ENCODE data around the gene SPSB3.

The SPSB3 gene

DNA sequence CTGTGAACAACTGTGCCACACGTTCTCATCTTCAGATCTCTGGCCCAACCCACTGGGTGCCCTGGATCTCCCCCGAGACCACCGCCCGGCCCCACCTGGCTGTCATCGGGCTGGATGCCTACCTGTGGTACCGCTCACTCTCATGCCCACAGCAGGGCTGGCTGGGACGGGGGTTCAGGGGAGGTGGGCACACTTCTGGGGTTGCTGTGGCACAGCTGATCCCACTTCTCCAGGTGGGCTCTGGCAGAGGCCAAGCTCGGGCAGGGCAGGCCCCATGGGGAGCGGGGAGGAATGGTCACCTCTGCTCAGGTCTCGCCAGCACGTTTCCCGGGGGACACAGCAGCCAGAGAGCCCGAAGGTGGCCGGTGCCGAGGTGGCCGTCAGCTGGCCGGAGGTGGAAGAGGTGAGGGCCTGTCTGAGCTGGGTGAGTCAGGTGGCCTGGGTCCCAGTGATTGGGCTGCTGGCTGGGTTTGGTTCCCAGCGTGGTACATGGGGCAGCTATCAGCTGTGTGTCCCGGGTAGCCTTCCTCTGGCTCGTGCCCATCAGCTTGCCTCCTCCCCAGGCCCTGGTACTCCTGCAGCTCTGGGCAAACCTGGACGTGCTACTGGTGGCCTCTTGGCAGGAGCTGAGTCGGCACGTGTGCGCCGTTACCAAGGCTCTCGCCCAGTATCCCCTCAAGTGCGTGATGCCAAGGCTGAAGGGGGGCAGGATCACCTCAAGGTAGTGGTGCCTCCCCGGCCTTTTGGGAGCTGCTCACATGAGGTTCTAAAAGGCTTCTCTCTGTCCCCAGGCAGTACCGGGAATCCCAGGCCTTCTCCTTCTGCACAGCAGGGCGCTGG lies 7.1 kb downstream of the SPSB3 start:
- no peak for DNase-seq (ENCODE audit: low read depth in 2 of 2)

DNA sequence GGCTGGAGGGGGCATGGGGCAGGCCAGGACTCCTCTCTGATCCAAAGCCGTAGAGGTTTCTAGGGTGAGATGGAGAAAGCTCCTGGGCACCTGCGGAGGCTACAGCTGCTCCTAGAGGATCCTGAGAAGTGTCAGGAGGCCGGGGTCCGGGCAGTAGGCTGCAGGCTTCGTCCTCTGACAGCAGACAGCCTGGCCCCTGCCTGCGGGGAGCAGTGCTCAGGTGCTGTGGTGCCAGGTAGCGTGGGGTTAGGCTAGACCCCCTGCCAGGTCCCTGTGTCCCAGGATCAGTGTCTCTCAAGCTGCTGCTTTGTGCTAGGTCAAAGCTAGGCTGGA lies 8.0 kb downstream of the SPSB3 start:
- DNase-seq (ENCODE audit: low read depth in 2 of 2): no peak

DNA sequence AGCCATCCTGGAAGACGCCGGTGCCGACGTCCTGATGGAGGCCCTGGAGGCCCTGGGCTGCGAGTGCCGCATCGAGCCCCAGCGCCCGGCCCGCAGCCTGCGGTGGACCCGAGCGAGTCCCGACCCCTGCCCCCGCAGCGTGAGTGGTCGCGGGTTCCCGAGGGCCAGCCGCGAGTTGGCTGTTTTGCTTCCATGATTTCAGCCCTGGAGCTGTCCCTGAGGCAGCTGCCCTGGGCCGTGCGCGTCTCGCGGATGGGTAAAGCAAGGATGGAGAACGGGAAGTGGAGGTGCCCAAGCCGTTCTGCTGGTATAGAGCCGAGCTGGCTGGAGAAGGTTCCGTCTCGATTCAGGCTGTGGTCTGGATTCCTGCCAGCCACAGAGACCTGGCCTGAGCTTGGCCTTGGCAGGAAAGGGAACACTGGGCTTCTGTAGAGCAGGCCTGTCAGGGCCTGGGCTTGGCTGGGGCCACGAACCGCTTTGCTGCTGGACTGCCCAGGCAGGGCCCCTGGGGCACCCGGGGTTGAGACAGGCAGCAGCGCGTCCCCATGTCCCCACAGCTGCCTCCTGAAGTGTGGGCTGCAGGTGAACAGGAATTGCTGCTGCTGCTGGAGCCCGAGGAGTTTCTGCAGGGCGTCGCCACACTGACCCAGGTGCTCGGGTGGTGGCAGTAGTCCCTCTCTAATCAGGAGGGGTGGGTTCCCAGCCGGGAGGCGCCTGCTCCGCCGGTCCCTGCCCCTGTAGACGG lies 8.5 kb downstream of the SPSB3 start:
- no peak for DNase-seq (ENCODE audit: low read depth in 2 of 2)

DNA sequence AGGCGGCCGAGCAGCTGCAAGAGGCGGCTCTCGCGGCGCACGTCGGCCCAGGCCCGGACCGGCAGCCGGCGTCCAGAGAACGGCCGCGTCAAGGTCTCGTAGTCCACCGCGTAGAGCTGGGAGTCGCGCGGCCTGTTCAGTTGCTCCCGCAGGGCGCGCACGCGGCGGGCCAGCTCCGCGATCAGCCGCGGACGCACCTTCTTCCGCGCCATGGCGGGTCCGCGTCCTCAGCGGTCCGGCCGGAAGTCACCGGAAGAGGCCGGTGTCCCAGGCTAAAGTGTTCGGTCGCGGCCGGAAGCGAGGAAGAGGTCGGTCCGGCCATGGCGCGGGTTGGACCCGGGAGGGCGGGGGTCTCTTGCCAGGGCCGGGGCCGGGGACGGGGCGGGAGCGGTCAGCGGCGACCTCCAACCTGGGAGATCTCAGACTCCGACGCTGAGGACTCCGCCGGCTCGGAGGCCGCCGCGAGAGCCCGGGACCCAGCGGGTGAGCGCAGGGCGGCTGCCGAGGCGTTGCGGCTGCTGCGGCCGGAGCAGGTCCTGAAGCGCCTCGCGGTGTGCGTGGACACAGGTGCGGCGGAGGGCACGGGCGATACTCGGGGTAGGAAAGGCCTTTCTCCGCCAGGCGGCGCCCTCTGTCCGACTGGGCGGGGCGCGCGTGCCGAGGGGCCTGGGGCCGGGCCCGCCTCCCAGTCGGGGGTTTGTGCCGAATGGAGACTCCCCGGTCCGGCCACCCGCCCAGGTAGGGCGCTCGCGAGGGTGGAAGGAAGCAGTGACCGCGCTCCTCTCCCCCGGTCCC lies 9.3 kb downstream of the SPSB3 start, which contains the start of gene MRPS34:
Gene MRPS34, minus strand, starts transcription at position 227 of the 795 bp plus-strand sequence. Its CDS starts 15 bp downstream, at position 212.
- peak; percentile 34 to 57 for DNase-seq (ENCODE audit: low read depth in 2 of 2)

DNA sequence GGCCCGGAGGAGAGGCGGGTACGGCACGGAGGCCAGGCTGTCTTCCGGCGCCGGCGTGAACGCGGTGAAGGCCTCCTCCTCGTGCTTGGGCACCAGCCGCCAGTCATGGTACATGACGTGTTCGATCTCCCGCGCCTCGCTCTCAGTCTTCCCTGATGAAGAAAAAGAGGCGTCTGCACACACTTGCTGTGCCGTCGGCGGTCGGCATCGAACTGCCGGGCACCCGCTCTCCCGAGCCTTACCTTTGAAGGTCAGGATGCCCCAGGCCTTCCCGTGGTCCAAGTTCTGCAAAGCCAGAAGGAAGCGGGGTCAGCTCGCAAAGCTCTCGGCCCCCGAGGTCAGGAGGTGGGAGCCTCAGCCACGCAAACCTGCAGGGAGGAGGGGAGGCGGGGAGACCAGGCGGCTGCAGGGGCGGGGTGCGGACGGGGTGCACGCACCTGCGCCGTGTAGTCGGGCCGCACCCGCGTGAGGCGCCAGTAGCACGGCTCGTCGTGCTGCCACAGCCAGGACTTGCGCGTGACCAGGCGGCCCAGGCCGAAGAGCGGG lies 9.9 kb downstream of the SPSB3 start, which contains the start of gene EME2:
Gene EME2, plus strand, starts transcription at position 449 of the 546 bp plus-strand sequence. CDS start 418 bp downstream, outside the sequence.
- no peak for DNase-seq (ENCODE audit: low read depth in 2 of 2)

DNA sequence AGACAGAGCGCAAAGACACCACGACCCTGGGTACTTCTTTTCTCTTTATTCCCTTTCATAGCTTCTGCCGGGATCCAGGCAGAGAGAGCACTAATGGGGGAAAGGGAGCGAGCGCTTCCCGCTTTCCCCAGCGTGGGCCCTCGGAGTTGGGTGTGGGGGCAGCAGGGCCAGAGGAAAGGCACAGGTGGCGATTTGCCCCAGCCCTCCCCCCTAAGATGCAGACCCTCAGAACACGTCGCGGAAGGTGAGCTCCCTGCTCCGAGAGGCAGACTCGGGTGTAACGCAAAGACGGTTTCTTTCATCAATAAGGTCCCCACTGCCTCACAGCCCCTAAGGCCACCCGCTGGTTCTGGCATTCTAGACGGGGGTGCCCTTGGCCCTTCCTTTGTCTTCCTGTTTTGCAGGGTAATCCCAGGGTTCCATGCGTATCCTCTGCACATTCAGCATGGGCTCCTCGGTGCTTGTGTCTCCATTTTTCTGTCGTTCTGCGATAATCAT lies 10.5 kb downstream of the SPSB3 start:
- no peak for DNase-seq (ENCODE audit: low read depth in 2 of 2)

DNA sequence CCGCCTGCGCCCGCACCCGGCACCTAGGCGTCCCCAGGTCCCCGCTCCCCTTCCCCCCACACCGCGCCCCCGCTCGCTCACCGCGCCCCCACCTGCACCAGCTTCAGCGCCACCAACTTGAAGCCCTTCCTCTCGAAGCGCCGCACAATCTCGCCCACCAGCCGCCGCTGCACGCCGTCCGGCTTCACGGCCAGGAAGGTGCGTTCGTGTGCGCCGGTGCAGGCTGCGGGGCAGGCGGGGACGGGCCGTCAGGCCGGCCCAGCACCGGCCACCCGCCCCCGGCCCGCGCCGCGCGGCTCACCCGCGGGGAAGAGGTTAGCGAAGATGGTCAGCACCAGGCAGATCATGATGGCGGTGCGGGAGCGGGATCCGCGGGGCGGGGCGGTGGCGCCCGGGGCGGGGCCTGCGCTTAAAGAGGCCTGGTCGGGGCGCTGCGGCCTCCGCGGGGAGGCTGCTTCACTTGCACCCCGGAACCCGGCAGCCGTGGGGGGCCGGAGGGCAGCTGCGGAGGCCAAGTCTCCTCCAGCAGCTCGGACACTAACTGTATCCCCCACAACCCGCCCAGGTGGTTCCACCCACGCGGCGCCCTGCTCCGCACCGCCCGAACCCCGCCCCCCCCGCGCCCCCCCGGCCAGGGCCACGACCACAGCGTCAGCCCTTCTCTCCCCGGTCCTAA lies 11.0 kb downstream of the SPSB3 start, which contains the start of gene NME3:
Gene NME3, minus strand, starts transcription at position 356 of the 676 bp plus-strand sequence. Its CDS starts 9 bp downstream, at position 347.
- DNase-seq (ENCODE audit: low read depth in 2 of 2): no peak

DNA sequence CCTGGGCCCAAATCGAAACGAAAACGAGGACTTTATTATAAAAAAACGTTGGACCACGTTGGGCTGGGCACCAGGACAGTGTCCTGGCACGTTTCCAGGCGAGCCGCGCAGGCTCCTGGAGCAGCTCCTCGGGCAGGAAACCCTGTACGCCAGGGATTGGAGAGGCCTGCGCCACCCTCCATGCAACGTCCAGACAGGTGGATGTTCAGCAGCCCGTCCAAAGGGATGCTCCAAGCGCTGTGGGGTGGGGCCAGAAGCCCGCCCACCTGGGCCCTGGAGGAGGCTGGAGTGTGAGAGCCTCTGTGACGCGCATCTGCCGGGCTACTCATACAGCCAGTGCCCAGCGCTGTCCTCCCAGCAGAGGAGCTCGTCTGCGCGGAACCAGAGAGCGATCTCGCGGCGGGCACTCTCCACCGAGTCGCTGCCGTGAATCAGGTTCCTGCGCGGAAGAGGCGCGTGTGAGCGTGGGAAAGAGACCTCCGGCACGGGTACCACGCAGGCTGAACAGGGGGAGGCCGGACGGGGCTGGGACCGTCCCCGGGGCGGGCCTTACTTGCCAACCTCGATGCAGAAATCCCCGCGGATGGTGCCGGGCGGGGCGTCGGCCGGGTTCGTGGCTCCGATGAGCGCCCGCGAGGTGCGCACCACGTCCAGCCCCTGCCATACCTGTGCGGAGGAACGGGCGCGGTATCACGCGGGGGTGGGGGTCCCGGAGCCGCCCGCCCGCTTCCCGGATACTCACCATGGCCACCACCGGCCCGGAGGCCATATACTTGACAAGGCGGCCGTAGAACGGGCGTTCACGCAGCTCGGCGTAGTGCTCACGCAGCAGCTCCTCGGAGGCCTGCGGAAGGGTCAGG lies 11.8 kb downstream of the SPSB3 start:
- no peak for DNase-seq (ENCODE audit: low read depth in 2 of 2)

DNA sequence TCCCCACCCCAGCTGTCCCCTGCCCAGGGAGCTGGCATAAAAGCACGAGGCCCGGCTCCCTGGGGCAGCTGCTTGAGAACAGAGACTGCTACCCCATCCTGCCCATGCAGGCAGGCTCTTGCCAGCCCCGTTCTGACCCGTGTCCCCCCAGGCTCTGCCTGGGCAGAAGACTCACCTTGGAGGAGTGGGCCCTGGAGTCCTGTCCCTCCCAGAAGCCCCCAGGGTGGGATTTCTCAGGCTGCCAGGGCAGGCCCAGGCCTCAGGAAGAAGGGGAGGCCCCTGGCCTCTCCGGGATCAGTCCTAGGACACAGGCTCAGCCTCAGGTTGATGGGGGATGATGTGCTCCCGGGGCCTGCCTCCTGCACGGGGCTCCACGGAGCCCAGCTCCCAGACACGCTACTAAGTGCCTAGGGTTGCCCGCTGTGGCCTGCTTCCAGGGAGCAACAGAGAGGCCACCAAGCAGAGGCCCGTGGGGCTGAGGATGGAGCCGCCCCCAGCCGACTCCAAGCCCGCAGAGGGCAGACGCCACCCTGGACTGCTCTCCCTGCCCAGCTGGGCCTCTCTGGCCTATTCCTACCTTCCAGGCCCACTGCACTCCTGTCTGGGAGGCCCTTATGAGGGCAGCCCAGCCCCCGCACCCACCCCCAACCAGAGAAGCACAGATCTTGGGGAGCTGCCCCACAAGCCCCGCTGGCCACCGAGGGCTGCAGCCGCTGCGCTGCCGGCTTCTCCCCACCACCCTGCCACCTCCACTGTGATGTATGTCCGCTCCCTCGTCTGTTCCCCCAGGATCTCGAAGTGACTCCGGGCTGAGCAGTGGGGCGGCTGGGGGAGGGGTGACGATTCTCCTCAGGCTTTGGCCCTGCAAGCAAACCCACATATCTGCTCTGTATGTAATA lies 12.7 kb downstream of the SPSB3 start:
- no peak for DNase-seq (ENCODE audit: low read depth in 2 of 2)

DNA sequence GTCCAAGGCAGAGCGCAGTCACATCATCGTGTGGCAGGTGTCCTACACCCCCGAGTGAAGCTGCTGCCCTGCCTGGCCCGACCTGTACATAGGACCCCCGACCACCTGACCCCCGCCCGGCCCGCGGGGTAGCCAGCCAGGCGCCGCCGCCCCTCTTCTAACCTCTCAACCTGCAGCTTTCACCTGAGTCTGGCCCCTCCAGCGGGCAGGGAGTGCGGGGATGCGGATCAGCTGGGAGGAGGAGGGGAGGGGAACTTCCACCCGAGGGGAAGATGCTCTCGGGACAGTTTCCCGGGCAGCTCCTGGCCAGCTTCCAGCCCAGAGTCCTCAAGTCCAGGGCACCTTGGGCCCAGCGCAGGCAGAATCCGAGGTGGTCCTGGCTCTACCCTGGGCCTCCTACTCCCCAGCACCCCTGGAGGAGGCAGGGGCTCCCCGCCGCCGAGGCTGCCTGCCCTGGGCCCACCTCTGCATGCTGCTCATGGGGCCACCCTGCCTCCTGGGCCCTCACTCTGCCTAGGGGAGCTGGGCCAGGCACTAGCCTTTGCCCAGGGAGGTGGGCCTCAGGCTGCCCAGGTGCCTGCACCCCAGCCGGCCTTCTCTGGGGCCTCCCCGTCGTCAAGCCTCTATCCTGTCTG lies 13.5 kb downstream of the SPSB3 start:
- no peak for DNase-seq (ENCODE audit: low read depth in 2 of 2)

DNA sequence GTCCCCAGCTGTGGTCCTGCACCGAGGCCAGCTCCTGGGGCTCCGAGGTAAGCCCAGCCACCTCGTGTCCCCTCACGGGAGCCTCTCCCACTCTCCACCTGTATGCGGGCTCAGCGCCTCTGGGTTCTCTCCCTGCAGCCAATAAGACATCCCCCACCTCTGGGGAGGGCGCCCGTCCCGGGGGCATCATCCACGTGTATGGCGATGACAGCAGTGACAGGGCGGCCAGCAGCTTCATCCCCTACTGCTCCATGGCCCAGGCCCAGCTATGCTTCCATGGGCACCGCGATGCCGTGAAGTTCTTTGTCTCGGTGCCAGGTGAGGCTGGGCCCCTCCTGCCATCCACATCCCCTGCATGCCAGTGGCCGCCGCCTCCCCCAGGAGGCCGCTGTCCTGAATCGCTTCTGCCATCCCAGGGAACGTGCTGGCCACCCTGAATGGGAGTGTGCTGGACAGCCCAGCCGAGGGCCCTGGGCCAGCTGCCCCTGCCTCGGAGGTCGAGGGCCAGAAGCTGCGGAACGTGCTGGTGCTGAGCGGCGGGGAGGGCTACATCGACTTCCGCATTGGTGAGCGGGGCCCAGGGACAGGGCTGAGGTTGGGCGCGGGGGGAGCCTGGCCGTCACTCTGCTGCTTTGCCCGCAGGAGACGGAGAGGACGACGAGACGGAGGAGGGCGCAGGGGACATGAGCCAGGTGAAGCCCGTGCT lies 14.2 kb downstream of the SPSB3 start:
- no peak for DNase-seq (ENCODE audit: low read depth in 2 of 2)

DNA sequence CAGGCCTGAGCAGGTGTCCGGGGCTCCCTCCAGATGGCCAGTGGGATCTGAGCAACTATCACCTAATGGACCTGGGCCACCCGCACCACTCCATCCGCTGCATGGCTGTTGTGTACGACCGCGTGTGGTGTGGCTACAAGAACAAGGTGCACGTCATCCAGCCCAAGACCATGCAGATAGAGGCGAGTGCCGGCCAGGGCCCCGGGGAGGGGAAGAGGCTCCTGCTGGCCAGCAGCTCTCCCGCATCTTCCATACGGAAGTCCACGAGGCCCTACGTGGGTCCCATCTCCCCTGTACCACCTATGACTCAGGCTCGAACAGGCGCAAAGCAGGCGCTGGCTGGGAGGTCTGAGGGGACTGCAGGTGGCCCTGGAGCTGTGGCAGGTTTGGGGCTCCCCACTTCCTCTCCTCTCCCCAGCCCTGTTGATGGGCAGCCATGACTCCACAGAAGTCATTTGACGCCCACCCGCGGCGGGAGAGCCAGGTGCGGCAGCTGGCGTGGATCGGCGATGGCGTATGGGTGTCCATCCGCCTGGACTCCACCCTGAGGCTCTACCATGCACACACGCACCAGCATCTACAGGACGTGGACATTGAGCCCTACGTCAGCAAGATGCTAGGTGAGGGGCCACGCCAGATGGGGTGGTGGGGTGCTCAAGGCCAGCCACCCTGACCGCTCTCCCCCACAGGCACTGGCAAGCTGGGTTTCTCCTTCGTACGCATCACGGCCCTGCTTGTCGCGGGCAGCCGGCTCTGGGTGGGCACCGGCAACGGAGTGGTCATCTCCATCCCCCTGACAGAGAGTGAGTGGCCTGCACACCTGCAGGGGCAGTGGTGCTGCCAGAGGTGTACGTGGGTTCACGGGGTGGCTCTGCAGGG lies 15.0 kb downstream of the SPSB3 start:
- no peak for DNase-seq (ENCODE audit: low read depth in 2 of 2)

DNA sequence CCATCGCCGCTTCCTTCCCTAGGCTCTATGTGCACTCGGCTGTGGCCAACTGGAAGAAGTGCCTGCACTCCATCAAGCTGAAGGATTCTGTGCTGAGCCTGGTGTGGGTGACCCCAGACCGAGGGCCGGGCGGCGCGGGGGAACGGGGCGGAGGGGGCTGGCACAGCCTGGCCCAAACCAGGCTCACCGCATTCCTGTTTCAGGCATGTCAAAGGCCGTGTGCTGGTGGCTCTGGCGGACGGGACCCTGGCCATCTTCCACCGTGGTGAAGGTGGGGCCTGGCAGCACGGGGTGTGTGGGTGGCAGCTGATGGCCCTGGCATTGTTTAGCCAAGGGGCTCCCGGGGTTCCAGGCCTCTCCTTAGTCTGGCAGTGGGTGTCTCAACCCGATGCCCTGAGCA lies 15.7 kb downstream of the SPSB3 start:
- DNase-seq (ENCODE audit: low read depth in 2 of 2): no peak

DNA sequence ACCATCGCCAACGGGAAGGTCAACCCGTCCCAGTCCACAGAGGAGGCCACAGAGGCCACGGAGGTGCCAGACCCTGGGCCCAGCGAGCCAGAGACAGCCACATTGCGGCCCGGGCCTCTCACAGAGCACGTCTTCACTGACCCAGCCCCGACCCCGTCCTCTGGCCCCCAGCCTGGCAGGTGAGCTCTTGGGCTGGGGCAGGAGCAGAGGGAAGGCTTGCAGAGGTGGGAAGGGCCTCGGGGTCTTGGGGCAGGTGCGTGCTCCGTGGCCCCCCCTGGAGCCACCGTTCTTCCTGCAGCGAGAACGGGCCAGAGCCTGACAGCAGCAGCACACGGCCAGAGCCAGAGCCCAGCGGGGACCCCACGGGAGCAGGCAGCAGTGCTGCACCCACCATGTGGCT lies 16.1 kb downstream of the SPSB3 start:
- DNase-seq (ENCODE audit: low read depth in 2 of 2): no peak

DNA sequence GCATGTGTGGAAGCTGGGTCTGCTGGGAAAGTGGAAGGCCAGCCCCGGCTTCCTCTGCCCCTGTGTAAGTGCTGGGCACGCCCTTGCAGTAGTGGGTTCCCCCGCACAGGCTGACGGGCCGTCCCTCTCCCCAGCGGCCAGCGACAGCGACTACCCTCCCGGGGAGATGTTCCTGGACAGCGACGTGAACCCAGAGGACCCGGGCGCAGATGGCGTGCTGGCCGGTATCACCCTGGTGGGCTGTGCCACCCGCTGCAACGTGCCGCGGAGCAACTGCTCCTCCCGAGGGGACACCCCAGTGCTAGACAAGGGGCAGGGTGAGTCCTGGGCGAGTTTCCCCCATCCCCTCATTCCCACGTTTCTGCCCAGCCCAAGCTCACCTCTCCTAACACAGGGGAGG lies 16.5 kb downstream of the SPSB3 start:
- DNase-seq (ENCODE audit: low read depth in 2 of 2): no peak

DNA sequence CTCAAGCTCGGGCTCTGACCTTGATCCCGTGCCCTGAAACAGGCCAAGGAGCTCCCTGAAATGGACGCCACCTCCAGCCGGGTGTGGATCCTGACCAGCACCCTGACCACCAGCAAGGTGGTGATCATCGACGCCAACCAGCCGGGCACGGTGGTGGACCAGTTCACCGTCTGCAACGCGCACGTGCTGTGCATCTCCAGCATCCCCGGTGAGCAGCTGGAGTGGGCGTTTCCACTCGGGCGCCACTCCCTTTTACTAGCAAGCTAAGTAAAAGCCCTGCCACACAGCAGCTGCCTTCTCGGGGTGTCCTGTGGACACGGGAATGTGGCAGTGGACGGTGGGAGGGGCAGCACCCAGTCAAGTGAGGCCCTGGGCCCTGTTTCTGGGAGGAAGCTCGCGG lies 17.4 kb downstream of the SPSB3 start:
- DNase-seq (ENCODE audit: low read depth in 2 of 2): no peak
